SK-N-SH treated with all-trans-retinoic acid at 6 μM for 48 hours (cell line): ENCODE data around the gene CXCL5.

ENCODE experiments used
- ARNTL ChIP-seq: fragments of 450-650 bp; formaldehyde crosslinking; IDR thresholded peaks from 2 replicates; pipeline ENCODE4 v1.5.0; 2020; ENCODE audit warnings: low read depth, mild to moderate bottlenecking, moderate library complexity, borderline replicate concordance
- SNAI2 ChIP-seq: fragments of 250-450 bp; sonication (Bioruptor Pico); IDR thresholded peaks from 2 replicates; pipeline ENCODE4 v1.5.0; 2020; ENCODE audit warnings: mild to moderate bottlenecking, moderate library complexity
- TCF4 ChIP-seq: fragments of 250-450 bp; sonication (Bioruptor Pico); IDR thresholded peaks from 2 replicates; pipeline ENCODE4 v1.8.0; 2021; ENCODE audit warnings: mild to moderate bottlenecking, moderate library complexity, borderline replicate concordance
- TOX ChIP-seq: fragments of 250-450 bp; sonication (Bioruptor Pico); IDR thresholded peaks from 2 replicates; pipeline ENCODE4 v1.8.0; 2021; ENCODE audit warnings: mild to moderate bottlenecking, moderate library complexity, borderline replicate concordance

DNA sequence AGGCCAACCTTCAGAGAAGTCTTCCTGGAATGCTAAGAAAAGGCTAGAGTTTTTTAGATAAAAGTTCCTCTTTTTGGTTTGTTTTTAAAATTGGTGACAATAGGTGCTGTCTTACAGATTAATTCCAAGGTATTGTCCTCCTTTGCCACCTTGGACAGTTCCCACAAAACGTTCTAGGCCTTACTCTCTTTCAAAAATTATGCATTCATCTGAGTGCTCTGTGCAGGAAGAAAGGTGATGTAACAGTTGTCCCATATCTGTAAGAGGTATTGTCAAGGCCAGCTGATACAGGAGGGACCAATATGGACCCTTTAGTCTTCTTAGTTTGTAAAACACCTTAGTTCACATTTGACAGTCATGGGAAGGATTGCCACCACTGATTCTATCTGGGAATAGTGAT is 15.9 kb upstream of the CXCL5 start:
- TF ChIP-seq SNAI2 (CRISPR knock-in tag) (no peak), TOX (CRISPR knock-in tag) (no peak), TCF4 (CRISPR knock-in tag) (no peak), ARNTL (CRISPR knock-in tag) (no peak)
